Karpas-422 (cell line): ENCODE measurements around the gene KNDC1. TPM values are rescaled to one million over a fixed set of nuclear protein-coding genes. Genes with fewer than 3 reads are reported as not detected.
"Not testable (repeated sequence)": the region's sequence is repeated elsewhere in the genome, so short reads cannot be mapped to it uniquely, and the experiment has no call there.

Experiments
- DNase-seq: peaks from one replicate; pipeline ENCODE4 v3.0.0-alpha.2; 2015
- H2AFZ ChIP-seq: fragments of 200-600 bp; sonication (generic); 2 replicates; pipeline ENCODE4 v1.6.1; 2014; ENCODE audit warnings: antibody characterized with exemption, low read length, mixed read lengths
- H3K27ac ChIP-seq: fragments of 200-600 bp; sonication (generic); 2 replicates; pipeline ENCODE4 v1.5.1; 2014; ENCODE audit warnings: mild to moderate bottlenecking, low read length, moderate library complexity
- H3K27me3 ChIP-seq: fragments of 200-600 bp; sonication (generic); 2 replicates; pipeline ENCODE4 v1.6.1; 2014; ENCODE audit warnings: low read length, mixed read lengths
- H3K36me3 ChIP-seq: fragments of 200-600 bp; sonication (generic); 2 replicates; pipeline ENCODE4 v1.6.1; 2014; ENCODE audit warnings: low read length, mixed read lengths; ENCODE audit not compliant: insufficient read depth
- H3K4me1 ChIP-seq: fragments of 200-600 bp; sonication (generic); 2 replicates; pipeline ENCODE4 v1.6.1; 2014; ENCODE audit warnings: mild to moderate bottlenecking, low read length, mixed read lengths
- H3K4me2 ChIP-seq: fragments of 200-600 bp; sonication (generic); 2 replicates; pipeline ENCODE4 v1.6.1; 2014; ENCODE audit warnings: low read length, low read depth, mild to moderate bottlenecking; ENCODE audit not compliant: poor library complexity, severe bottlenecking
- H3K4me3 ChIP-seq: fragments of 200-600 bp; sonication (generic); 2 replicates; pipeline ENCODE4 v1.5.1; 2014; ENCODE audit warnings: mild to moderate bottlenecking, antibody characterized with exemption, low read length, mixed read lengths
- H3K79me2 ChIP-seq: fragments of 200-600 bp; sonication (generic); 2 replicates; pipeline ENCODE4 v1.6.1; 2014; ENCODE audit warnings: mild to moderate bottlenecking, low read length, mixed read lengths
- H3K9ac ChIP-seq: fragments of 200-600 bp; sonication (generic); 2 replicates; pipeline ENCODE4 v1.6.0; 2014; ENCODE audit warnings: low read length
- H3K9me2 ChIP-seq: fragments of 200-600 bp; sonication (generic), shearing (Covaris generic); replicated peaks from 2 replicates; pipeline ENCODE4 v1.6.0; 2014; ENCODE audit warnings: mild to moderate bottlenecking, low read length, moderate library complexity; ENCODE audit not compliant: insufficient read depth
- H3K9me3 ChIP-seq: fragments of 300-700, 200-600 bp; sonication (generic); 2 replicates; pipeline ENCODE4 v1.6.1; 2014; ENCODE audit warnings: low read length, mixed read lengths
- H4K20me1 ChIP-seq: fragments of 200-600 bp; sonication (generic); 2 replicates; pipeline ENCODE4 v1.6.1; 2014; ENCODE audit warnings: mild to moderate bottlenecking, antibody characterized with exemption, low read length, low read depth; ENCODE audit not compliant: insufficient read depth
- total RNA-seq: library from RNA; depleted of rRNA; stranded (reverse); fragments of >200 nt; shearing (Covaris generic); gene quantifications from 2 replicates; pipeline ENCODE4 v1.2.3, GENCODE V29; 2014; ENCODE audit warnings: low replicate concordance

KNDC1 gene
- total RNA-seq, 1 experiment from 2014 or later, result not detected

DNA sequence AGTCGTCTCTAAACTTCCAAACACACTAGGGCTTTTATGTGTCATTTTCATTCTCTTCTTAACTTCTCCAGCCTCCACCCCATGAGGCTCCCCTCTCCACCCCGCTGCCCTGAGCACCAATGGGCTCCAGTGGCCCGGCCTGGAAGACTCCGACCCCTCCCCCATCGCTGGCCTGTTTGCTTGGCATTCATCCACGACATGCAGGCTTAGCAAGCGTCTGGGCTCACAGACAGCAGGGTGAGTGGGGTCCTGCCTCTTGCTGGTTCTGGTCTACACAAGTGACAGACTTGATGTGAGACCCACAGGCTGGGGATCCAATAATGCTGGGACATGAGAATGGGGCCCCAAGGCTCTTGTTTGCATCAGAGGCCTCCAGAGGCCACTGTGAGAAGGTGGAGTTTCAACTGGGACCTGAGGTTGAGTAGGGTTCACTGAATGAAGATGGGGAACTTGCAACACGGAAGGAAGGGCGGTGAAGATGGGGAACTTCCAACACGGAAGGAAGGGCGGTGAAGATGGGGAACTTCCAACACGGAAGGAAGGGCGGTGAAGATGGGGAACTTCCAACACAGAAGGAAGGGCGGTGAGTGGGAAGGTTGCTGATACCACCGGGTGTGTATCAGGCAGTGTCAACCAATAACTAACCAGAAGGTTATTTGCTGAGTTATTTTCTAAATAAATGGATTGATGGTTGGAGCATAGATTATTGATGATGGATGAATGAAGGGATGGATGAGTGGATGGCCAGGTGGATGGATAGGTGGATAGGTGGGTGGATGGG is 14.0 kb downstream of the KNDC1 start:
- H3K4me3 ChIP-seq, result no peak overlapping the region
- H3K4me1 ChIP-seq, result no peaks in the 10 kb centered on the region
- no peak overlapping the region for H3K27ac ChIP-seq
- H3K27me3 ChIP-seq, result no peaks in the 10 kb centered on the region
- H3K79me2 ChIP-seq, result no peaks in the 10 kb centered on the region
- H3K4me2 ChIP-seq, result no peak overlapping the region
- no peak overlapping the region for H2AFZ ChIP-seq
- H3K9ac ChIP-seq, result no peak overlapping the region
- H3K9me2 ChIP-seq, result no peaks in the 10 kb centered on the region
- no peak for DNase-seq
- H3K9me3 ChIP-seq, result peaks cover 10% of the 10 kb centered on the region
- no peaks in the 10 kb centered on the region for H3K36me3 ChIP-seq
- H4K20me1 ChIP-seq, result no peaks in the 10 kb centered on the region

DNA sequence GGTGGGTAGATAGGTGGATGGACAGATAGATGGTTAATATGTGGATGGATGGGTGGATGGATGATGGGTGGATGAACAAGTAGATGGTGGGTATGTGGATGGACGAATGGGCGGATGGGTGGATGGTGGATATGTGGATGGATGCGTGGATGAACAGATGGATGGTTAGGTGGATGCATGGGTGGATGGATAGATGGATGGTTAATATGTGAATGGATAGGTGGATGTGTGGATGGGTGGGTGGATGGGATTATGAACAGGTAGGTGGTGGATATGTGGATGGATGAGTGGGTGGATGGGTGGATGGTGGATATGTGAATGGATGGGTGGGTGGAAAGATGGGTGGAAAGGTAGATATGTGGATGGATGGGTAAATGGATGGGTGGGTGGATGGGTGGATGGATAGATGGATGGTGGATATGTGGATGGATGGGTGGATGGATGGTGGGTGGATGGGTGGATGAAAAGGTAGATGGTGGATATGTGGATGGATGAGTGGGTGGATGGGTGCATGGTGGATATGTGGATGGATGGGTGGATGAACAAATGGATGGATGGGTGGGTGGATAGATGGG is 14.8 kb downstream of the KNDC1 start:
- Histone ChIP-seq H3K36me3 (no peaks in the 10 kb centered on the region), H3K9ac (no peak overlapping the region), H3K79me2 (no peaks in the 10 kb centered on the region), H4K20me1 (no peaks in the 10 kb centered on the region), H3K4me1 (no peaks in the 10 kb centered on the region), H3K4me2 (no peak overlapping the region), H3K27me3 (no peaks in the 10 kb centered on the region), H3K27ac (no peak overlapping the region), H2AFZ (no peak overlapping the region), H3K4me3 (no peak overlapping the region), H3K9me3 (peaks cover 10% of the 10 kb centered on the region), H3K9me2 (no peaks in the 10 kb centered on the region)
- no peak for DNase-seq

DNA sequence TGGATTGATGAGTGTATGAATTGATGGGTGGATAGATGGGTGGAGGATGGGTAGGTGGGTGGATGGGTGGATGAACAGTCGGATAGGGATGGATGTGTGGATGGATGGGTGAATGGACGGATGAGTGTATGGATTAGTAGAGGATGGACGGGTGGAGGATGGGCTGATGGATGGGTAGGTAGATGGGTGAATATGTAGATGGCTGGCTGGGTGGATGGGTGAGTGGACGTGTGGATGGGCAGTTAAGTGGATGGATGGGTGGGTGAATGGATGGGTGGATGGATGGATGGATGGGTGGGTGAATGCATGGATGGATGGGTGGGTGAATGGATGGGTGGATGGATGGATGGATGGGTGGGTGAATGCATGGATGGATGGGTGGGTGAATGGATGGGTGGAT is 15.6 kb downstream of the KNDC1 start:
- H3K36me3 ChIP-seq, result not testable (repeated sequence)

DNA sequence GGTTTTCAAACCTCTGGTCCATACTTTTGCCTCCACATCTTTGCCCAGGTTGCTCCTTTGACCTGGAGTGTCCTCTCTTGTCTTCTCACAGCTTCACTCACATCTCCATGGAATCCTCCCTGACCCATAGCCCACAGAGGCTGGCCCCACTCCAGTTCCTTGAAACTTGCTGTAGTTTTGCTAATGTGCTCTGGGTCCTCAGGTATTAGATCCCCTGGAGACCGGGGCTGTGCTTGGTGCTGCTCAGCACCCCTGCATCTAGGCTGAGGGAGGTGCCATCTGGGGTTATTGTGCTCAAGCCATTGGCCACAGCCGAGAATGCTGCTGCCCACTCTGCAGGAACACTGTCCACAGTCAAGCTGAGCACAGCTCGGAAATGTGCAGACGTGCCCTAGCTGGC is 16.5 kb downstream of the KNDC1 start:
- H4K20me1 ChIP-seq, result no peaks in the 10 kb centered on the region
- no peaks in the 10 kb centered on the region for H3K79me2 ChIP-seq
- H3K27me3 ChIP-seq, result no peaks in the 10 kb centered on the region
- no peak overlapping the region for H3K27ac ChIP-seq
- no peak overlapping the region for H3K4me3 ChIP-seq
- no peaks in the 10 kb centered on the region for H3K9me2 ChIP-seq
- no peak overlapping the region for H3K4me2 ChIP-seq
- no peaks in the 10 kb centered on the region for H3K36me3 ChIP-seq
- H3K9ac ChIP-seq, result no peak overlapping the region
- H2AFZ ChIP-seq, result no peak overlapping the region
- no peak for DNase-seq
- peaks cover 10% of the 10 kb centered on the region for H3K9me3 ChIP-seq
- no peaks in the 10 kb centered on the region for H3K4me1 ChIP-seq

More for the DNA sequence above, 15.6 kb downstream of the KNDC1 start:
- DNase-seq, H3K4me2 ChIP-seq, H3K27ac ChIP-seq, H3K27me3 ChIP-seq, H3K4me3 ChIP-seq, H3K9ac ChIP-seq, H3K9me3 ChIP-seq, H3K4me1 ChIP-seq, H3K79me2 ChIP-seq, H4K20me1 ChIP-seq, H3K9me2 ChIP-seq, H2AFZ ChIP-seq: not testable (repeated sequence)

DNA sequence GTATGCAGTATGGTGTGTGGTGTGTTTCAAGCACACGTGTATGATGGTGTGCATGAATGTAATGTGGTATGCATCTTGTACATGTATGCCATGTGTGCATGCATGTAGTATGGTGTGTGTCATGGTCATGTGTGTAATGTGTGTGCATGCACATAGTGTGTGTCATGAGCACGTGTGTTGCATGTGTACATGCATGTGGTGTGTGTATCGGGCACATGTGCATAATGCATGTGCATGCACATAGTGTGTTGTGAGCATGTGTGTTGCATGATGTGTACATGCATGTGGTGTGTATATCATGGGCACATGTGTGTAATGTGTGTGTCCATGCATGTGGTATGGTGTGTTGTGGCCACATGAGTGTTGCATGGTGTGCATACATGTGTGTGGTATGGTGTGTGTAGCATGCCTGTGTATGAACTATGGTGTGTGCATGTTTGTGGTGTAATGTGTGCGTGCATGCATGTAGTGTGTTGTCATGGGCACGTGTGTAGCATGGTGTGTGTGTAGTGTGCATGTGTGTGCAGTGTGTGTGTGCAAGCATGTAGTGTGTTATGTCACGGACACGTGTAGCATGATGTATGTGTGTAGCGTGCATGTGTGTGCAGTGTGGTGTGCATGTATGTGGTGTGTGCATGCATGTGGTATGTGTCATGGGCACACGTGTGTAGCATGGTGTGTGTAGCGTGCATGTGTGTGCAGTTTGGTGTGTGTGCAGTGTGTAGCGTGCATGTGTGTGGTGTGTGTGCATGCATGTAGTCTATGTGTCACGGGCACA is 17.6 kb downstream of the KNDC1 start:
- Histone ChIP-seq H3K27me3 (no peaks in the 10 kb centered on the region), H3K4me2 (no peak overlapping the region), H3K79me2 (no peaks in the 10 kb centered on the region), H3K9ac (no peak overlapping the region), H3K27ac (no peak overlapping the region), H4K20me1 (no peaks in the 10 kb centered on the region), H3K36me3 (no peaks in the 10 kb centered on the region), H3K9me3 (peaks cover 10% of the 10 kb centered on the region), H3K4me1 (no peaks in the 10 kb centered on the region), H3K4me3 (no peak overlapping the region), H3K9me2 (no peaks in the 10 kb centered on the region), H2AFZ (no peak overlapping the region)
- no peak for DNase-seq

DNA sequence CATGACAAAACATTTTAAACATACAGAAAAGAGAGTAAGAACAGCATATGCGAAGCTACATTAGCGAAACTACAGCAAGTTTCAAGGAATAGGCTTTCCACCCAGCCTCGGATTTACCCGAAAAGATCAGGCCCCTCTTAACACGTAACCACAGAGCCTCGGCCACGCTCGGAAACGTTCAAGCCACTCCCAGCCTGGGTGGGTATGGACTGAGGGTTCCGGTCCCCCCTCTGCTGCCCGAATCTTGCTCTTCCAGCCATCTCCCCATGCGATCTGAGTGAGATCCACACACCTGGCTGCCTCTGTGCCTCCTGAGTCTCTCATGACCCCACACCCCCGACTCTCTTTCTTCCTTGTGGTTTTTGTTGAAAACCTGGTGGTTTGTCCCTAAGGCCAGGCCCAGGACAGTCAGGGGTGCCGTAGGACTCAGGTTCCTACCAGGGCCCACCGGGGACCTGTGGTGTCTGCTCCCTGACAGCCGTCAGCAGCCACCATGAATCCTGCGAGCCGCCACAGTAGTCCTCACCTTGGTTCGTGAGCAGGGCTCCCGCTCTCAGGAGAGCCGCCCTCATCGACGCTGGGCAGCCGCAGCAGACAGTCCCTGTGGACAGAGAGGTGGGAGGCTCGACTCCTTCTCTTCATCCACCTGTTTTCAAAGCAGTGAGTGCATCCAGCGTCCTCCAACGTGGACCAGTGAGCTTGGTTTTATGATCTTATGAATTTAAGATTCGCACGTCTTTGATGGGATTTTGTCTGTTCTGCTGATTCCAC is 18.5 kb downstream of the KNDC1 start:
- no peak overlapping the region for H3K4me3 ChIP-seq
- H3K9me3 ChIP-seq, result peaks cover 10% of the 10 kb centered on the region
- H3K27ac ChIP-seq, result no peak overlapping the region
- H3K4me1 ChIP-seq, result no peaks in the 10 kb centered on the region
- no peaks in the 10 kb centered on the region for H3K79me2 ChIP-seq
- H3K4me2 ChIP-seq, result no peak overlapping the region
- H3K27me3 ChIP-seq, result no peaks in the 10 kb centered on the region
- no peaks in the 10 kb centered on the region for H3K36me3 ChIP-seq
- no peak overlapping the region for H3K9ac ChIP-seq
- no peak overlapping the region for H2AFZ ChIP-seq
- no peak for DNase-seq
- H3K9me2 ChIP-seq, result no peaks in the 10 kb centered on the region
- no peaks in the 10 kb centered on the region for H4K20me1 ChIP-seq

DNA sequence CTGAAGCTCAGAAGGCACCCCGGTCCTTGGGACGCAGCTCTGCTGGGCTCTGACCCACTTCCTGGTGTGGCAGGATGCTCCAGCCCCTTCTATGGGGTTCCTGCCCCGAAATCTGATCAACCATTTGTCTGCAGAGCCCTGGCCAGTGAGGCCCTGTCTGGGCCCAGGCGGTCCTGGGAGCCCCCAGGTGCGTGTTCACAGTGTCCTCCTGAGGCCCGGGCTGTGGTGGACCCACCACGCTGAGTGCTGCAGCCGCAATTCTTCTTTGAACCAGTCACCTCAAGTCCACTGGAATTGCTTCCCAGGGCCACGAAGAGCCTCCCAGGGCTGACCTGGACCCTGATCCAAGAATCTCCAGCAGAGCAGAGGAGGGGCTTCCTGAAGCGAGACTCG is 19.1 kb downstream of the KNDC1 start:
- no peaks in the 10 kb centered on the region for H3K36me3 ChIP-seq
- no peaks in the 10 kb centered on the region for H4K20me1 ChIP-seq
- H3K27me3 ChIP-seq, result no peaks in the 10 kb centered on the region
- no peak overlapping the region for H3K4me2 ChIP-seq
- H2AFZ ChIP-seq, result no peak overlapping the region
- no peaks in the 10 kb centered on the region for H3K79me2 ChIP-seq
- DNase-seq, result no peak
- H3K9me3 ChIP-seq, result peaks cover 10% of the 10 kb centered on the region
- no peaks in the 10 kb centered on the region for H3K4me1 ChIP-seq
- no peak overlapping the region for H3K4me3 ChIP-seq
- no peaks in the 10 kb centered on the region for H3K9me2 ChIP-seq
- H3K27ac ChIP-seq, result no peak overlapping the region
- H3K9ac ChIP-seq, result no peak overlapping the region

DNA sequence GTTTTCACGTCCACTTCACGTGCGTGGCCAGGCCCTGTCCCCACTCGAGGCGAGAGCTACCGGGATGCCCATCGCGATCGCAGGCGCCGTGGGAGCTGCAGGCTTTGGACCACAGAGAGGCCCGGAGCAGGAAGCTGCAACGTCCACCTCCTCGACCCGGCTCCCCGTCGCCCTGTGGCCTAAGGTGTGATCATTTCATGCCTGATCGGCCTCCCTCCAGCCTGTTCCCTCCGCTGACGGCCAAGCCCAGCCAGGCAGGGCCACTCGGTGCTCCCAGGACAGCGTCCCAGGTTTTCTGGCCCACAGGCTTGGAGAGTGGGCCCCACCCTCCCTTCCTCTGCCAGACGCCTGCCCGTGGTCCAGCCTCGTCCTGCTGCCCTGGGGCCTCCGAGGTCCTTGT is 19.6 kb downstream of the KNDC1 start:
- Histone ChIP-seq H3K9me2 (no peaks in the 10 kb centered on the region), H3K4me2 (no peak overlapping the region), H3K4me3 (no peak overlapping the region), H3K27ac (no peak overlapping the region), H2AFZ (no peak overlapping the region), H4K20me1 (no peaks in the 10 kb centered on the region), H3K36me3 (no peaks in the 10 kb centered on the region), H3K9me3 (peaks cover 10% of the 10 kb centered on the region), H3K4me1 (no peaks in the 10 kb centered on the region), H3K27me3 (no peaks in the 10 kb centered on the region), H3K79me2 (no peaks in the 10 kb centered on the region), H3K9ac (no peak overlapping the region)
- DNase-seq, result no peak
